PC-3 (cell line): Measurements from ENCODE around the gene PIGH. TPM values are rescaled to one million over a fixed set of nuclear protein-coding genes. Genes with fewer than 3 reads are reported as not detected.

Experiments used
- ATAC-seq: fragments of 200-7000 bp; cut with Tn5 transposase; 2 replicates; pipeline ENCODE4 v1.9.1; 2020; ENCODE audit warnings: mild to moderate bottlenecking, moderate library complexity
- BruUV-seq: library from RNA; stranded (reverse); fragments of 400-500 nt; replicated peaks from 2 replicates; lab custom pipeline; 2021; lab: Mats Ljungman, UMichigan
- CTCF ChIA-PET: fragments of 300-600 bp; sonication (Branson Sonifier 250); formaldehyde crosslinking; loops from one replicate; lab custom pipeline; 2022; ENCODE audit warnings: antibody characterized with exemption; lab: Charles Lee
- POLR2A ChIA-PET: fragments of 300-600 bp; sonication (Branson Sonifier 250); formaldehyde crosslinking; loops from one replicate; lab custom pipeline; 2022; ENCODE audit warnings: antibody characterized with exemption; ENCODE audit not compliant: unreplicated experiment; lab: Charles Lee
- DNase-seq: peaks from one replicate; pipeline ENCODE4 v3.0.0-alpha.2; 2015
- H2AFZ ChIP-seq: fragments of 300-600 bp; sonication (generic); 2 replicates; pipeline ENCODE4 v1.6.0; 2016; ENCODE audit warnings: antibody characterized with exemption, low read length
- H3F3A ChIP-seq: fragments of 300-600 bp; sonication (generic); one replicate; pipeline ENCODE4 v1.6.0; 2017; ENCODE audit warnings: antibody characterized with exemption, low read length, control low read depth, mild to moderate bottlenecking; ENCODE audit not compliant: unreplicated experiment
- H3K27ac ChIP-seq: fragments of 300-600 bp; sonication (generic); 2 replicates; pipeline ENCODE4 v1.5.1; 2016; ENCODE audit warnings: mild to moderate bottlenecking, low read length
- H3K27me3 ChIP-seq: fragments of 300-600 bp; sonication (generic); 2 replicates; pipeline ENCODE4 v1.6.1; 2016; ENCODE audit warnings: low read length, mixed read lengths
- H3K36me3 ChIP-seq: fragments of 300-600 bp; sonication (generic); 2 replicates; pipeline ENCODE4 v1.6.1; 2016; ENCODE audit warnings: low read depth, mixed run types, low read length, mixed read lengths
- H3K4me1 ChIP-seq: fragments of 300-600 bp; sonication (generic); 2 replicates; pipeline ENCODE4 v1.5.1; 2016; ENCODE audit warnings: low read length; ENCODE audit not compliant: insufficient read depth
- H3K4me2 ChIP-seq: fragments of 300-600 bp; sonication (generic); 2 replicates; pipeline ENCODE4 v1.6.0; 2016; ENCODE audit warnings: low read length
- H3K4me3 ChIP-seq: fragments of 300-600 bp; sonication (generic); 2 replicates; pipeline ENCODE4 v1.5.1; 2016; ENCODE audit warnings: mild to moderate bottlenecking, low read length, mixed read lengths
- H3K79me2 ChIP-seq: fragments of 300-600 bp; sonication (generic); 2 replicates; pipeline ENCODE4 v1.6.1; 2017; ENCODE audit warnings: low read length, mixed read lengths
- H3K9ac ChIP-seq: fragments of 300-600 bp; sonication (generic); 2 replicates; pipeline ENCODE4 v1.6.0; 2016; ENCODE audit warnings: mild to moderate bottlenecking, low read length
- H3K9me2 ChIP-seq: fragments of 300-600 bp; sonication (generic); replicated peaks from 2 replicates; pipeline ENCODE4 v1.6.1; 2016; ENCODE audit warnings: mixed run types, low read length, mixed read lengths
- H3K9me3 ChIP-seq: fragments of 300-600 bp; sonication (generic); 2 replicates; pipeline ENCODE4 v1.6.1; 2016; ENCODE audit warnings: low read length, mixed read lengths
- H4K20me1 ChIP-seq: fragments of 300-600 bp; sonication (generic); 2 replicates; pipeline ENCODE4 v1.6.1; 2016; ENCODE audit warnings: low read length, mixed read lengths
- CTCF ChIP-seq: fragments of 300-600 bp; sonication (generic); conservative IDR thresholded peaks from 2 replicates; pipeline ENCODE4 v1.5.1; 2017; ENCODE audit warnings: antibody characterized with exemption, low read depth, mild to moderate bottlenecking, low read length
- EZH2 ChIP-seq: fragments of 300-600 bp; sonication (generic); IDR thresholded peaks from one replicate; pipeline ENCODE4 v1.6.1; 2017; ENCODE audit warnings: antibody characterized with exemption, mild to moderate bottlenecking, low read length; ENCODE audit not compliant: unreplicated experiment
- EZH2phosphoT487 ChIP-seq: fragments of 300-600 bp; sonication (generic); IDR thresholded peaks from 2 replicates; pipeline ENCODE4 v1.6.1; 2018; ENCODE audit warnings: mild to moderate bottlenecking, antibody characterized with exemption, low read length, borderline replicate concordance
- intact Hi-C: fragments of 100-400 bp; cut with micrococcal nuclease; formaldehyde crosslinking; loops from 2 replicates; pipeline ENCODE4 v1.9.0; 2023
- total RNA-seq: library from RNA; depleted of rRNA; stranded (reverse); fragments of >200 nt; gene quantifications from 2 replicates; pipeline ENCODE4 v1.2.3, GENCODE V29; 2014

The PIGH gene
- total RNA-seq, 1 experiment from 2014 or later: 66.4 TPM

- no peak overlapping the region for H3K4me3 ChIP-seq
- ATAC-seq (no peak), DNase-seq (no peak)
- no peaks in the 10 kb centered on the region for H3F3A ChIP-seq
- H4K20me1 ChIP-seq: no peaks in the 10 kb centered on the region
- H3K79me2 ChIP-seq: no peaks in the 10 kb centered on the region
- H3K4me1 ChIP-seq: no peaks in the 10 kb centered on the region
- intact Hi-C loops: no loop called here
- no TSS peak for BruUV-seq
- no peak overlapping the region for H3K27ac ChIP-seq
- TF ChIP-seq EZH2 (no peak), CTCF (no peak), EZH2phosphoT487 (no peak)
- H3K4me2 ChIP-seq: no peak overlapping the region
- no peaks in the 10 kb centered on the region for H3K9me3 ChIP-seq
- H2AFZ ChIP-seq: no peak overlapping the region
- H3K9me2 ChIP-seq: no peaks in the 10 kb centered on the region
- ChIA-PET CTCF (interaction anchor here (1.2 kb wide), 1 partner anchor 90 kb away, joined by 3 read pairs; no protein-coding TSS in a partner anchor), POLR2A (no interaction called here)
- no peaks in the 10 kb centered on the region for H3K36me3 ChIP-seq
- H3K27me3 ChIP-seq: no peaks in the 10 kb centered on the region
- no peak overlapping the region for H3K9ac ChIP-seq
Measured at GRCh38 chr14:67577181-67577808, 22.8 kb downstream of the PIGH start.

GRCh38 chr14:67576216-67576955 lies 23.7 kb downstream of the PIGH start:
- no peaks in the 10 kb centered on the region for H3K36me3 ChIP-seq
- no peaks in the 10 kb centered on the region for H3K9me3 ChIP-seq
- no peaks in the 10 kb centered on the region for H3K9me2 ChIP-seq
- CTCF ChIA-PET: interaction anchor here (0.7 kb wide), 1 partner anchor 49 kb away, joined by 4 read pairs; no protein-coding TSS in a partner anchor
- H3K27ac ChIP-seq: no peak overlapping the region
- no peaks in the 10 kb centered on the region for H3F3A ChIP-seq
- BruUV-seq: no TSS peak
- no peaks in the 10 kb centered on the region for H3K4me1 ChIP-seq
- no peak overlapping the region for H3K4me2 ChIP-seq
- no peak overlapping the region for H2AFZ ChIP-seq
- H4K20me1 ChIP-seq: no peaks in the 10 kb centered on the region
- H3K79me2 ChIP-seq: no peaks in the 10 kb centered on the region
- no peak overlapping the region for H3K9ac ChIP-seq
- POLR2A ChIA-PET: no interaction called here
- intact Hi-C loops: no loop called here
- no peaks in the 10 kb centered on the region for H3K27me3 ChIP-seq
- DNase-seq: no peak
- no peak for ATAC-seq
- TF ChIP-seq EZH2phosphoT487 (no peak), CTCF (no peak), EZH2 (no peak)
- no peak overlapping the region for H3K4me3 ChIP-seq

GRCh38 chr14:67575684-67576083 lies 24.4 kb downstream of the PIGH start:
- no TSS peak for BruUV-seq
- Histone ChIP-seq H3K27me3 (no peaks in the 10 kb centered on the region), H3K36me3 (no peaks in the 10 kb centered on the region), H3K9me3 (no peaks in the 10 kb centered on the region), H3K79me2 (no peaks in the 10 kb centered on the region), H4K20me1 (no peaks in the 10 kb centered on the region), H2AFZ (no peak overlapping the region), H3K9ac (no peak overlapping the region), H3K27ac (no peak overlapping the region), H3F3A (no peaks in the 10 kb centered on the region), H3K4me1 (no peaks in the 10 kb centered on the region), H3K4me2 (no peak overlapping the region), H3K4me3 (no peak overlapping the region), H3K9me2 (no peaks in the 10 kb centered on the region)
- intact Hi-C loops: no loop called here
- DNase-seq: no peak
- POLR2A ChIA-PET: no interaction called here
- ATAC-seq: no peak
- CTCF ChIA-PET: interaction anchor here (0.7 kb wide), 1 partner anchor 49 kb away, joined by 4 read pairs; no protein-coding TSS in a partner anchor
- TF ChIP-seq EZH2 (no peak), EZH2phosphoT487 (no peak), CTCF (no peak)
